ENCODE measurements around the gene CDK5R2.
A peak's percentile ranks its signal among the peaks of the same experiment; 100 is the strongest.
"Not testable (repeated sequence)": the region's sequence is repeated elsewhere in the genome, so short reads cannot be mapped to it uniquely, and the experiment has no call there.

CDK5R2 gene

DNA sequence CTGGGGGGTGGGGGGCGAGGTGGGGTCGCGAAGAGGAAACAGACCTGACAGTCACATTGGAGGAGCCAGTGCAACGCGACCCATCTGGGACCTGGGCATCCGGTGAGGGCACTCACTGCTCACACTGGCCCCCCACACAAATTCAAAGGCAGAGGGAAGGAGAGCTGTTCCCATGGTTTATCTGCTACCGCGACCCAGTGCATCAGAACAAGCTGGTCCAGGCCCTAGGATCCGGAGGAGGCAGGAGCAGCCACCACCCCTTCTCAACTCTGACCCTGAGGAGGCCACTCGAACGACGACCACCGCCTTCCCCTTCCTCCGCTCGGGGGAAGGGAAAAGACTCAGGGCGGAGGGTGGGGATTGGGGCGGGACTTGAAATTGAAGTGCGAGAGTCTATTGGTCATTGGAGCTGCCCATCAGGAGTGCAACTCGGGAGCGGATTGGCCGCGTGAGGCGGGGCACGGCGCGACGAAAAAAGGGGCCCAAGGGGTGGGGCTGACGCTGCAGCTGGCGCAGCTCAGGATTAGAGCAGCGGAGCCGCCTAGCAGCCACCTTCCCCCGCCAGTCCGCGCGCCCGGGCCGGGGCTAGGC lies at the start of gene CDK5R2:
Gene CDK5R2 (plus strand): TSS at position 526 of the 591 bp plus-strand sequence. CDS start 155 bp downstream, outside the sequence.
- DNase-seq, result peak; percentile 65 to 78 (median 68)

GRCh38 chr2:218910741-218911140 lies 48.7 kb upstream of the CDK5R2 start:
- no peak for DNase-seq

GRCh38 chr2:218920504-218920903 lies 39.0 kb upstream of the CDK5R2 start:
- no peak for DNase-seq

DNA sequence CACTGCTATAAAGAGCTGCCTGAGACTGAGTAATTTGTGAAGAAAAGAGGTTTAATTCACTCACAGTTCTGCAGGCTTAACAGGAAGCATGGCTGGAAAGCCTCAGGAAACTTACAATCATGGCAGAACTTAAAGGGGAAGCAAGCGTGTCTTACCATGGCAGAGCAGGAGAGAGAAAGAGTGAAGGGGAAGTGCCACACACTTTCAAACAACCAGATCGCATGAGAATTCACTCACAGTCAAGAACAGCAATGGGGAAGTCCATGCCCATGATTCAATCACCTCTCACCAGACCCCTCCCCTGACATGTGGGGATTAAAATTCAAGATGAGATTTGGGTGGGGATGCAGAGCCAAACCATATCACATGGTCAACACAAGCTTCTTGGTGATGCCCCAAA lies 34.7 kb upstream of the CDK5R2 start:
- DNase-seq, result peak in 1 of 3 donors; percentile 7

DNA sequence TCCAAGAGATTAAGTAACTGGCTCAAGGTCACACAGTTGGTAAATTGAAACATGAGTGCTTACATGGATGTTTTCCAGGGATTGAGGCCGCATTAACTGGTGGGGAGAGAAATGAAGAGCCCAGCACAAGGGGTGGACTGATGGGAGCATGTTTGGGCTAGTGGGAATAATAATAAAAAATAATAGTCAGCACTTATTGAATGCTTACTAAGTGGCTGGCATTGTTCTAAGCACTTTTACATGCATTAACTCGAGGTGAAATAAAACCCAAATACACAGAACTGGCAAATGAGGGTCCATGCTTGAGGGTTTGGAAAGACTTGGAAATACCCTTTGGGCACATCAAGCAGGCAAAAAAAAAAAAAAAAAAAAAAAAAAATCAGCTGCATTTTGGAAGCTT lies 34.0 kb upstream of the CDK5R2 start:
- no peak for DNase-seq

DNA sequence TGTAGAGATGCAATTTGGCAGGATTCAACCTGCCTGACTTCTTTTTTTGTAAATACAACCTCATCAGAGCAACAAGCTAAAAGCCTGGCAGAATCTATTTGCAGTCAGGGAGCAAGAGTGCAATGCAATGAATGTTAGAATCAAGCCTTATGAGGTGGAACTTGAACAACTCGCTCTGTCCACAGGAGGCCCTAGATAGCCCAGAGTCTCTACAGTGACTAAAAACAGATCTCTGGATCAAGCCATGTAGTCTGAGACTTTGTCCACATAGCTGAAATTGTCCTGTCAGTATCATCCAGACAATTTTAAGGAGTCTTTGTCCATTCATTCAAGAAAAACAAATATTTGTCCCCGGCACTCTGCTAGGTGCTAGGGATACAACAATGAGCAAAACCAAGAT lies 32.0 kb upstream of the CDK5R2 start:
- no peak for DNase-seq

GRCh38 chr2:218927876-218928275 lies 31.6 kb upstream of the CDK5R2 start:
- DNase-seq, result no peak

GRCh38 chr2:218930488-218930887 lies 29.0 kb upstream of the CDK5R2 start:
- DNase-seq, result not testable (repeated sequence)

DNA sequence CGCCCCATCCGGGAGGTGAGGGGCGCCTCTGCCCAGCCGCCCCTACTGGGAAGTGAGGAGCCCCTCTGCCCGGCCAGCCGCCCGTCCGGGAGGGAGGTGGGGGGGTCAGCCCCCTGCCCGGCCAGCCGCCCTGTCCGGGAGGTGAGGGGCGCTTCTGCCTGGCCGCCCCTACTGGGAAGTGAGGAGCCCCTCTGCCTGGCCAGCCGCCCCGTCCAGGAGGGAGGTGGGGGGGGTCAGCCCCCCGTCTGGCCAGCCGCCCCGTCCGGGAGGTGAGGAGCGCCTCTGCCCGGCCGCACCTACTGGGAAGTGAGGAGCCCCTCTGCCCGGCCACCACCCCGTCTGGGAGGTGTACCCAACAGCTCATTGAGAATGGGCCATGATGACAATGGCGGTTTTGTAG lies 27.7 kb upstream of the CDK5R2 start:
- DNase-seq, result not testable (repeated sequence)

- no peak for DNase-seq
These were observed 14.6 kb upstream of the CDK5R2 start for GRCh38 chr2:218944759-218945404.

GRCh38 chr2:218946621-218947020 lies 12.8 kb upstream of the CDK5R2 start:
- DNase-seq, result no peak

DNA sequence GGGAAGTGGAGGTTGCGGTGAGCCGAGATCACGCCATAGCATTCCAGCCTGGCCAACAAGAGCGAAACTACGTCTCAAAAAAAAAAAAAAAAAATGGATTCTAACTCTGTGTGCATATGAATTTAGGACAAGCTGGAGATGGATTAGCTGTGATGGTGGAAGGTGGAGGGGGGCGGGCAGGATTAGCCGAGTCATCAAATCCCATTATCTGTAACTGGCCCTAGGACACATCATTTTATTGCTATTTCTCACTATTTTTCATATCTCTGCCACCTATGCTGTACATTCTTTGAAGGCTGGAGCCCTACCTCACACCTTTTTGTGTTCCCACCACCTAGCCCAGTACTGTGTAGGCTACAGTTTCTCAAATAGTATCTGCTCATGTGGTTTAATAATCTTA lies 7.3 kb upstream of the CDK5R2 start:
- DNase-seq, result no peak

GRCh38 chr2:218953366-218953954 lies 6.0 kb upstream of the CDK5R2 start:
- no peak for DNase-seq

DNA sequence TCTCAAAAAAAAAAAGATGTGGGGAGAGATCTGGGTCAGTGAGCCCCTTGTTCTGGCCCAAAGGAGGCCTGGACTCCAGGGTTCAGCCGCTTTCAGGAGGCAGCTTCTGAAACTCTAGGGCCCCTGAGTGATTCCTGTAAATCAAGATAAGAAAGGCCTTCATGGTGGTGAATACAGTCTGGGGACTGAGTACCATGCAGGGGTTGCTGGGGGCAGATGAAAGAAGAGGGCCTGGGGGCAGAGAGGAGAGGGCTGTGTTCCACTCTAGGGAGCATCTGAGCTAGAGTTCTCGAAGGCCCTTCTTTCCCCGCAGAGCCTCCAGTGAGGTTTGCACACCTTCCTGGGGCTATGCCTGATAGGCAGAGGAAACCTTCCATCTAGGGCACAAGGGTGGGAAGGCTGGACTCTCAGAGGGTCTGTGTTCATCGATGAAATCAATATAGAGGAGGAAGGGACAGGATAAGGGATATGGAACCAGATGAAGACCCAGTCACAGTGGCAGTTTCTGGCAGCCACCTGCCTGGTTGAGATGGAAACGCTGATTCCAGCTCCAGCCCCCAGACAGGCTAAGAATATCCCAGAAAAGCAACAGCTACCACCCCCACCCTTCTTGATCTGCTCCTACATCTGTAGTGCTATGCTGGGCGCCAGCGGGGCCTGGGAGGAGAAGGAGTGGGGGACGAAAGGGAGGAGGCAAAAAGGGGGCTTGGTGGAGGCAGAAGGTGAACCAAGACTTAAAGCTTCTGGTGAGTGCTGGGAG lies 4.7 kb upstream of the CDK5R2 start:
- no peak for DNase-seq

- no peak for DNase-seq
These were observed 3.4 kb upstream of the CDK5R2 start for GRCh38 chr2:218956039-218956438.

DNA sequence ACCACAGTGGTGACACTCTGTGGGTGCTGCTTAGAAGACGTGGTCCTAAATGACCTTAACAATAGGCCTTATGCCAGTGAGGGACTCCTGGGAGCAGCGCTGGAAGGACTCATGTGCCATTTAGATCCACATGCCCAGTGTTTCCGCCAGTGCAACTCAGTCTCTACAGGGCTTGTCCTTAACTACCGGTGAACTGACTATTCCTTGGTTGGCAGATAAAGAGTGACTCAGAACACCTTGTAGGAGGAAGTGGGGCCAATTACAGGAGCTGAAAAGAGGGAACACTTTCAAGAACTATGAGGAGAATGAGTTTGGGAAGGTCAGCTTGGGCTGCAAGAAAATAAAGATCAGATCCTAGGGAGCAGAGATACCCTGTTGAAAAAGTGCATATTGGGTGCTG lies 1.8 kb upstream of the CDK5R2 start:
- DNase-seq, result no peak

- no peak for DNase-seq
These were observed 1.2 kb upstream of the CDK5R2 start for GRCh38 chr2:218958276-218958675.

DNA sequence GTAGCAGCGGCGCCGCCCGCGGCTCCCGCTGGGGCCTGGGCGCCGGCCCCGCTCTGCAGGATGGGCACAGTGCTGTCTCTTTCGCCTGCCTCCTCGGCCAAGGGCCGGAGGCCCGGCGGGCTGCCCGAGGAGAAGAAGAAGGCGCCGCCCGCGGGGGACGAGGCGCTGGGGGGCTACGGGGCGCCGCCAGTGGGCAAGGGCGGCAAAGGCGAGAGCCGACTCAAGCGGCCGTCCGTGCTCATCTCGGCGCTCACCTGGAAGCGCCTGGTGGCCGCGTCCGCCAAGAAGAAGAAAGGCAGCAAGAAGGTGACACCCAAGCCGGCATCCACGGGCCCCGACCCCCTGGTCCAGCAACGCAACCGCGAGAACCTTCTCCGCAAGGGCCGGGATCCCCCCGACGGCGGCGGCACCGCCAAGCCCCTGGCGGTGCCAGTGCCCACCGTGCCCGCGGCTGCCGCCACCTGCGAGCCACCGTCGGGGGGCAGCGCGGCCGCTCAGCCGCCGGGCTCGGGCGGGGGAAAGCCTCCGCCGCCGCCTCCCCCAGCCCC lies 369 bp downstream of the CDK5R2 start:
- no peak for DNase-seq

DNA sequence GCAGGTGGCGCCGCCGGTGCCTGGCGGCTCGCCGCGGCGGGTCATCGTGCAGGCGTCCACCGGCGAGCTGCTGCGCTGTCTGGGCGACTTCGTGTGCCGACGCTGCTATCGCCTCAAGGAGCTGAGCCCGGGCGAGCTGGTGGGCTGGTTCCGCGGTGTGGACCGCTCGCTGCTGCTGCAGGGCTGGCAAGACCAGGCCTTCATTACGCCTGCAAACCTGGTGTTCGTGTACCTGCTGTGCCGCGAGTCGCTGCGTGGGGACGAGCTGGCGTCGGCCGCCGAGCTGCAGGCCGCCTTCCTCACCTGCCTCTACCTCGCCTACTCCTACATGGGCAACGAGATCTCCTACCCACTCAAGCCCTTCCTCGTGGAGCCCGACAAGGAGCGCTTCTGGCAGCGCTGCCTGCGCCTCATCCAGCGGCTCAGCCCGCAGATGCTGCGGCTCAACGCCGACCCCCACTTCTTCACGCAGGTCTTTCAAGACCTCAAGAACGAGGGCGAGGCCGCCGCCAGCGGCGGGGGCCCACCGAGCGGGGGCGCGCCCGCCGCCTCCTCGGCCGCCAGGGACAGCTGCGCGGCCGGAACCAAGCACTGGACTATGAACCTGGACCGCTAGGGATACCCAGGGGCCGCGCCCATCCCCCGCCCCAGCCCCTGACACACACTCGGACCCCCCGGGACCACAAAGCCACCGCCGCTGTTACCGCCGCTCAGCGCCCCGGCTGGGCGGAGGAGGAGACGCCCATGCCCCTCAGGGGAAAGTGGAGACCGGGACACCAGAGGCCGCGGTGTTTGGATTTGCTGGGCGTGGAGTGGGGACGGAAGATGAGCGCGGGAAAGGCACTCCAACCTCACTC lies 1.1 kb downstream of the CDK5R2 start:
- no peak for DNase-seq

DNA sequence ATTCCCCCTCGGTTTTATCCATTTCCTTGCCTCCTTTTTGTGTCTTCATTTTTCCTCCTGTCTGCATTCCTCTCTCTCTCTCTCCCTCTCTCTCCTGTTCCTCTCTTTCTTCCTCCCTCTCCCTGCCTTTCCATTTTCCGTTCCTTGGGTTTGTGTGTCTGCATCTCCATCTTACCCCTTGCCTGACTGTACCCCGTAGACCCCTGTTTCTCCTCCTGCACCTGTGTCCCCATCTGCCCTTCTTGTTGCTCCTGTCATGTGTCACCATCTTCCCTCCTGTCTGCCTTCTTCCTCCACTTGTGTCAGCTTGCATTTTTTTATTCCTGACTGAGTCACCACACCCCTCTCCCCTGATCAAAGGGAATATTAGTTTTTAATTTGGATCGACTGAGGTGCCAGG lies 1.8 kb downstream of the CDK5R2 start:
- DNase-seq, result no peak

DNA sequence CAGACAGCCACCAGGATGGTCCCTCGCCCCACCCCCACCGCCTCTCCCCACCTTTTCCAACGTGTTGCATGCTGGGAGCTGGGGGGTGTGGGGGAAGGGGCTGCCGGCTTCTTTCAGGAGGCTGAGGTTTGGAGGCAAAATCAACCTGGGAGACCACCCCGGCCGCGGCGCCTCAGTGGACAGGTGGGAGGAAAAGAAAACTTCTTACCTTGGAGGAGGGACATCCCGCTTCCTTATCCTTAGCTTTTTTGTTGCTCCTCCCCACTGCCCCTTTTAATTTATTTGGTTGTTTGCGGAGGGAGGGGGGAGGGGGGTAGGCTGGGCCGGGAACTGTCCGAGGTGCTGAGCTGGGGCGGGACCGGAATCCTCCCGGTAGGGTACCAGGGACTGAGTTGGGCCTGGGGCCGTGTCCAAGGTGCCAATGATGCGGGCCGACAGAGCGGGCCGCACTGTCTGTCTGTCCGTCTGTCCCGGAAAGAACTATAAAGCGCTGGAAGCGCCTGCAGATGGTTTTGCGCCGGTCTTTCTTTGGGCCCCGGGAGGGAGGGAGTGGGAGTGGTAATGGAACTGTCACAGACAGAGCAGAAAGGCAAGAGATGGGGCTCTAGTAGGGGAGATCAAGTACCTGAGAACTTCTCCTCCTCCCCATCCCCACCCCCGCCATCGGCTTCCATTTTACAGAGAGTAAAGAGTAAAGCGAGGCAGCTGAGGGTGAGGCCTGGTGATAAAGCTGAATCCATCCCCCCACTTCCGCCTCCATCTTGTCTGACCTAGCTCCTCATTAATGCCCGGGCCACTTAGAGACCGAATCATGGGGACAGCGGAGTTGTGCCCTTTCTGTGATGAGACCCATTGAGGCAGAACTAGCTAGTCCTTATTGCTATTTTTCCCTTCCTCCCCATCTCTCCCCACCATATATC lies 2.4 kb downstream of the CDK5R2 start:
- peak in 1 of 3 donors; percentile 39 for DNase-seq

Measured in suppressor macrophage treated with lipopolysaccharide for 1 hour (primary cell).